IMR-90 (cell line): ENCODE data around the gene CDK6. TPM values are rescaled to one million over a fixed set of nuclear protein-coding genes. Genes with fewer than 3 reads are reported as not detected.
A peak's percentile ranks its signal among the peaks of the same experiment; 100 is the strongest.

Experiments
- ATAC-seq: fragments of 200-7000 bp; cut with Tn5 transposase; 2 replicates; pipeline ENCODE4 v1.9.1; 2020; ENCODE audit warnings: low read depth, mild to moderate bottlenecking, moderate library complexity
- BruUV-seq: library from RNA; stranded (reverse); fragments of 400-500 nt; replicated peaks from 2 replicates; lab custom pipeline; 2021; lab: Mats Ljungman, UMichigan
- CTCF ChIA-PET: fragments of 300-600 bp; formaldehyde crosslinking; extraction: SDS; loops from one replicate; lab custom pipeline; 2021; ENCODE audit warnings: antibody characterized with exemption; lab: Yijun Ruan, JAX
- POLR2A ChIA-PET: fragments of 300-600 bp; sonication (Branson Sonifier 250); formaldehyde crosslinking; loops from one replicate; lab custom pipeline; 2022; ENCODE audit warnings: antibody characterized with exemption; ENCODE audit not compliant: unreplicated experiment; lab: Charles Lee
- DNase-seq: peaks from one replicate; pipeline ENCODE4 v3.0.0; 2013
- H2AFZ ChIP-seq: replicated peaks from 2 replicates; pipeline ENCODE3; 2013; ENCODE audit warnings: low read length, mild to moderate bottlenecking; ENCODE audit not compliant: poor library complexity
- H2AK5ac ChIP-seq: 2 replicates; pipeline ENCODE4 v1.6.1; 2013; ENCODE audit warnings: low read depth, low read length, inconsistent platforms
- H2AK9ac ChIP-seq: replicated peaks from 2 replicates; pipeline ENCODE3; 2013; ENCODE audit warnings: mild to moderate bottlenecking, low read depth, low read length, moderate library complexity; ENCODE audit not compliant: poor library complexity
- H2BK120ac ChIP-seq: 2 replicates; pipeline ENCODE4 v1.6.1; 2013; ENCODE audit warnings: low read depth, low read length, inconsistent platforms
- H2BK15ac ChIP-seq: 3 replicates; pipeline ENCODE4 v1.6.1; 2013; ENCODE audit warnings: low read depth, low read length, inconsistent platforms
- H2BK20ac ChIP-seq: 2 replicates; pipeline ENCODE4 v1.6.1; 2013; ENCODE audit warnings: low read depth, mild to moderate bottlenecking, inconsistent platforms, low read length, moderate library complexity
- H2BK5ac ChIP-seq: 2 replicates; pipeline ENCODE4 v1.6.1; 2013; ENCODE audit warnings: mild to moderate bottlenecking, low read depth, low read length, inconsistent platforms; ENCODE audit not compliant: poor library complexity, severe bottlenecking
- H3K14ac ChIP-seq: replicated peaks from 2 replicates; pipeline ENCODE4 v1.6.1; 2013; ENCODE audit warnings: low read depth, low read length, inconsistent platforms
- H3K18ac ChIP-seq: 2 replicates; pipeline ENCODE4 v1.6.1; 2013; ENCODE audit warnings: low read depth, low read length, control low read depth
- H3K23ac ChIP-seq: 2 replicates; pipeline ENCODE4 v1.6.1; 2013; ENCODE audit warnings: low read depth, low read length, inconsistent platforms
- H3K27ac ChIP-seq: 2 replicates; pipeline ENCODE4 v1.5.1; 2013; ENCODE audit warnings: mild to moderate bottlenecking, control low read depth, low read length; ENCODE audit not compliant: insufficient read depth
- H3K27me3 ChIP-seq: 2 replicates; pipeline ENCODE4 v1.6.1; 2013; ENCODE audit warnings: low read length; ENCODE audit not compliant: control insufficient read depth, insufficient read depth
- H3K36me3 ChIP-seq: 2 replicates; pipeline ENCODE4 v1.6.1; 2013; ENCODE audit warnings: low read length, mixed read lengths; ENCODE audit not compliant: control insufficient read depth, insufficient read depth
- H3K4ac ChIP-seq: 2 replicates; pipeline ENCODE4 v1.6.1; 2013; ENCODE audit warnings: low read depth, low read length, inconsistent platforms
- H3K4me1 ChIP-seq: 2 replicates; pipeline ENCODE4 v1.6.1; 2013; ENCODE audit warnings: low read length, mixed read lengths; ENCODE audit not compliant: control insufficient read depth, insufficient read depth
- H3K4me2 ChIP-seq: 2 replicates; pipeline ENCODE4 v1.6.1; 2013; ENCODE audit warnings: low read depth, mild to moderate bottlenecking, control low read depth, low read length, moderate library complexity
- H3K4me3 ChIP-seq: 2 replicates; pipeline ENCODE4 v1.5.1; 2013; ENCODE audit warnings: low read depth, mild to moderate bottlenecking, control low read depth, low read length, moderate library complexity; ENCODE audit not compliant: insufficient read depth
- H3K56ac ChIP-seq: 2 replicates; pipeline ENCODE4 v1.6.1; 2013; ENCODE audit warnings: low read length, inconsistent platforms; ENCODE audit not compliant: insufficient read depth; ENCODE audit errors: extremely low read depth
- H3K79me1 ChIP-seq, 2 experiments: 2 replicates each; pipeline ENCODE4 v1.6.1; 2013; ENCODE audit warnings: low read length in 2 of 2, inconsistent platforms in 1 of 2, low read depth in 1 of 2
- H3K9ac ChIP-seq: 2 replicates; pipeline ENCODE4 v1.6.1; 2013; ENCODE audit warnings: low read depth, low read length, control low read depth
- H3K9me1 ChIP-seq: 2 replicates; pipeline ENCODE4 v1.6.1; 2013; ENCODE audit warnings: low read length, inconsistent platforms; ENCODE audit not compliant: insufficient read depth
- H3K9me3 ChIP-seq: 2 replicates; pipeline ENCODE4 v1.6.1; 2013; ENCODE audit warnings: low read length; ENCODE audit not compliant: control insufficient read depth, insufficient read depth
- H4K20me1 ChIP-seq: 2 replicates; pipeline ENCODE4 v1.6.1; 2013; ENCODE audit warnings: low read length, inconsistent platforms; ENCODE audit not compliant: insufficient read depth
- H4K5ac ChIP-seq: 2 replicates; pipeline ENCODE4 v1.6.1; 2013; ENCODE audit warnings: mild to moderate bottlenecking, low read depth, low read length, control low read depth
- H4K8ac ChIP-seq, 2 experiments: 2 replicates each; pipeline ENCODE4 v1.6.1; 2013; ENCODE audit warnings: low read depth in 2 of 2, low read length in 2 of 2, control low read depth in 1 of 2, inconsistent platforms in 1 of 2
- H4K91ac ChIP-seq: 2 replicates; pipeline ENCODE4 v1.6.1; 2013; ENCODE audit warnings: low read depth, low read length, inconsistent platforms; ENCODE audit not compliant: insufficient read depth
- MXI1 ChIP-seq: IDR thresholded peaks from 2 replicates; pipeline ENCODE4 v1.6.1; 2012; ENCODE audit warnings: low read depth, mild to moderate bottlenecking, low read length, moderate library complexity, borderline replicate concordance
- POLR2A ChIP-seq: IDR thresholded peaks from 2 replicates; pipeline ENCODE4 v1.6.1; 2012; ENCODE audit warnings: mild to moderate bottlenecking, low read depth, low read length
- RAD21 ChIP-seq: IDR thresholded peaks from 2 replicates; pipeline ENCODE4 v1.6.1; 2012; ENCODE audit warnings: low read length, improper control_type of control experiment
- RCOR1 ChIP-seq: IDR thresholded peaks from 2 replicates; pipeline ENCODE4 v1.6.1; 2012; ENCODE audit warnings: mild to moderate bottlenecking, low read length, improper control_type of control experiment; ENCODE audit not compliant: insufficient replicate concordance
- RFX5 ChIP-seq: IDR thresholded peaks from 2 replicates; pipeline ENCODE4 v1.8.0; 2012; ENCODE audit warnings: low read depth, mild to moderate bottlenecking, low read length, moderate library complexity
- WGBS, 2 experiments: methylation state at CpG; one replicate each; pipeline versions ENCODE4 v1.1.5 to v1.1.7; 2013; ENCODE audit warnings: missing lambda C conversion rate in 2 of 2; ENCODE audit not compliant: insufficient read length in 1 of 2; ENCODE audit errors: extremely low coverage in 2 of 2; 5-methylcytosine and 5-hydroxymethylcytosine counted together
- dilution Hi-C: fragments of 300-500 bp; cut with HindIII; formaldehyde crosslinking; loops from one replicate; pipeline ENCODE4 v1.14.3; 2018; ENCODE audit warnings: low sequenced_read_pairs; ENCODE audit not compliant: unreplicated experiment
- in situ Hi-C: fragments of 300-500 bp; cut with MboI; formaldehyde crosslinking; loops from 3 replicates; pipeline ENCODE4 v1.14.3; 2019; ENCODE audit warnings: low sequenced_read_pairs, inconsistent platforms, mixed read lengths
- intact Hi-C: fragments of 100-400 bp; cut with micrococcal nuclease; formaldehyde crosslinking; loops from 2 replicates; pipeline ENCODE4 v1.10.0; 2022
- polyA plus RNA-seq, 3 experiments: library from polyadenylated mRNA; depleted of rRNA; stranded (reverse); fragments of >200 nt; gene quantifications; 2 replicates each; pipeline ENCODE4 v1.2.3, GENCODE V29; 2012; ENCODE audit warnings: low replicate concordance in 1 of 3
- total RNA-seq: library from RNA; depleted of rRNA; stranded (reverse); fragments of >200 nt; gene quantifications from 2 replicates; pipeline ENCODE4 v1.2.3, GENCODE V29; 2012
- TF ChIP-seq, protein P1 (sequence below): conservative IDR thresholded peaks from 2 replicates; pipeline ENCODE4 v1.5.1; 2012; ENCODE audit warnings: mild to moderate bottlenecking, low read depth, low read length, improper control_type of control experiment

Gene CDK6
- total and polyA plus RNA-seq, 2 of the 4 experiments (the other 2 are of a cell fraction) = 21.5 to 195 TPM

DNA sequence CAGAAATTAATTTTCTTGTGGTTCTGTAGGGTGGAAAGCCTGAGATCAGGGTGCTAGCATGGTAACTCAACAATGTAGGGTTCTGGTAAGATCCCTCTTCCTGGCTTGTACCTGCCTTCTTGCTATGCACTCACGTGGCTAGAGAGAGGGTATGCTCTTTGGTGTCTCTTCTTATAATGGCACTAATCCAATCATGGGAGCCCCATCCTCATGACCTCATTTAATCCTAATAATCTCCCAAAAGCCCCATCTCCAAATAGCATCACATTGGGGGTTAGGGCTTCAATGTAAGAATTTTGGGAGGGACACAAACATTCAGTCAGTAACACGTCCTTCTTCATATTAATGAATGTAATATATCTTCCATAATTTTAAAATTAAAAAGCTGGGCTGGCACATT lies 206.6 kb downstream of the CDK6 start:
- ChIA-PET CTCF (no interaction called here), POLR2A (no interaction called here)
- peaks cover 5% of the 10 kb centered on the region for H3K36me3 ChIP-seq
- no peak for DNase-seq
- no peak overlapping the region for H3K18ac ChIP-seq
- TF ChIP-seq RFX5 (no peak), MXI1 (no peak), POLR2A (no peak), RCOR1 (no peak), RAD21 (no peak)
- TF ChIP-seq, protein P1, sequence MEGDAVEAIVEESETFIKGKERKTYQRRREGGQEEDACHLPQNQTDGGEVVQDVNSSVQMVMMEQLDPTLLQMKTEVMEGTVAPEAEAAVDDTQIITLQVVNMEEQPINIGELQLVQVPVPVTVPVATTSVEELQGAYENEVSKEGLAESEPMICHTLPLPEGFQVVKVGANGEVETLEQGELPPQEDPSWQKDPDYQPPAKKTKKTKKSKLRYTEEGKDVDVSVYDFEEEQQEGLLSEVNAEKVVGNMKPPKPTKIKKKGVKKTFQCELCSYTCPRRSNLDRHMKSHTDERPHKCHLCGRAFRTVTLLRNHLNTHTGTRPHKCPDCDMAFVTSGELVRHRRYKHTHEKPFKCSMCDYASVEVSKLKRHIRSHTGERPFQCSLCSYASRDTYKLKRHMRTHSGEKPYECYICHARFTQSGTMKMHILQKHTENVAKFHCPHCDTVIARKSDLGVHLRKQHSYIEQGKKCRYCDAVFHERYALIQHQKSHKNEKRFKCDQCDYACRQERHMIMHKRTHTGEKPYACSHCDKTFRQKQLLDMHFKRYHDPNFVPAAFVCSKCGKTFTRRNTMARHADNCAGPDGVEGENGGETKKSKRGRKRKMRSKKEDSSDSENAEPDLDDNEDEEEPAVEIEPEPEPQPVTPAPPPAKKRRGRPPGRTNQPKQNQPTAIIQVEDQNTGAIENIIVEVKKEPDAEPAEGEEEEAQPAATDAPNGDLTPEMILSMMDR = no peak
- H4K8ac ChIP-seq = peak overlapping the region in 1 of 2 experiments; percentile 45; a peak in 1 of 4 replicates
- H2BK120ac ChIP-seq = no peak overlapping the region
- H3K23ac ChIP-seq = no peak overlapping the region
- no peak overlapping the region for H2AK5ac ChIP-seq
- no peak overlapping the region for H2AK9ac ChIP-seq
- H2BK20ac ChIP-seq = peak overlapping the region; percentile 36; the same call in 1 of the 2 replicates
- H3K4ac ChIP-seq = no peak overlapping the region
- no peak overlapping the region for H3K56ac ChIP-seq
- intact Hi-C loops = no loop called here
- H2BK5ac ChIP-seq = no peak overlapping the region
- in situ Hi-C loops = no loop called here
- no peak overlapping the region for H3K9ac ChIP-seq
- H4K91ac ChIP-seq = no peak overlapping the region
- peaks cover 3% of the 10 kb centered on the region; the same call in 1 of the 2 replicates for H3K4me1 ChIP-seq
- H3K79me1 ChIP-seq = peaks cover 34 to 59% of the 10 kb centered on the region in 2 experiments
- no peak for ATAC-seq
- H3K9me3 ChIP-seq = no peaks in the 10 kb centered on the region; the same call in 1 of the 2 replicates
- no peak overlapping the region for H3K4me3 ChIP-seq
- WGBS, 2 experiments = no CpG with 5 or more reads among the region's 2 CpGs
- H3K27ac ChIP-seq = no peak overlapping the region
- H4K20me1 ChIP-seq = peaks cover 15% of the 10 kb centered on the region; the same call in 1 of the 2 replicates
- no peak overlapping the region for H2AFZ ChIP-seq
- peaks cover 14% of the 10 kb centered on the region for H3K9me1 ChIP-seq
- H3K14ac ChIP-seq = peak overlapping the region; percentile 43; the same call in 1 of the 2 replicates
- no TSS peak for BruUV-seq
- H3K27me3 ChIP-seq = no peaks in the 10 kb centered on the region
- dilution Hi-C loops = no loop called here
- no peak overlapping the region for H2BK15ac ChIP-seq
- H3K4me2 ChIP-seq = no peak overlapping the region
- no peak overlapping the region for H4K5ac ChIP-seq
